ENCODE measurements around the gene KRTAP19-7.

The KRTAP19-7 gene

GRCh38 chr21:30561264-30561895, at the start of gene KRTAP19-7:
Gene KRTAP19-7 (minus strand): TSS chr21:30561314. CDS start chr21:30561289, 25 bp downstream.
- DNase-seq: no peak

GRCh38 chr21:30605968-30606367, 44.9 kb upstream of the KRTAP19-7 start:
- DNase-seq: no peak

- DNase-seq: no peak
Measured at GRCh38 chr21:30600787-30601186, 39.7 kb upstream of the KRTAP19-7 start, which contains the start of gene KRTAP22-1. Gene KRTAP22-1 (plus strand): TSS chr21:30601087.

GRCh38 chr21:30598802-30599201, 37.7 kb upstream of the KRTAP19-7 start, which contains the start of gene KRTAP6-2:
Gene KRTAP6-2 (minus strand): TSS chr21:30598902. CDS start chr21:30598874, 28 bp downstream.
- no peak for DNase-seq

- DNase-seq: no peak
Measured at GRCh38 chr21:30592140-30592539, 31.0 kb upstream of the KRTAP19-7 start, which contains the start of gene KRTAP6-3. Gene KRTAP6-3 (plus strand): TSS chr21:30592440. CDS start chr21:30592446, 6 bp downstream.

GRCh38 chr21:30590297-30590696, 29.2 kb upstream of the KRTAP19-7 start, which contains the start of gene KRTAP22-2:
Gene KRTAP22-2 (minus strand): TSS chr21:30590397.
- DNase-seq: no peak

GRCh38 chr21:30582870-30583269, 21.8 kb upstream of the KRTAP19-7 start:
- DNase-seq: no peak

GRCh38 chr21:30580132-30580531, 19.0 kb upstream of the KRTAP19-7 start:
- no peak for DNase-seq

GRCh38 chr21:30579346-30579745, 18.2 kb upstream of the KRTAP19-7 start:
- no peak for DNase-seq

GRCh38 chr21:30577766-30578165, 16.7 kb upstream of the KRTAP19-7 start:
- no peak for DNase-seq

- no peak for DNase-seq
Measured at GRCh38 chr21:30567617-30568016, 6.5 kb upstream of the KRTAP19-7 start.

- DNase-seq: no peak
Measured at GRCh38 chr21:30563630-30564029, 2.5 kb upstream of the KRTAP19-7 start.

GRCh38 chr21:30563072-30563471, 2.0 kb upstream of the KRTAP19-7 start:
- DNase-seq: no peak

GRCh38 chr21:30561957-30562356, 843 bp upstream of the KRTAP19-7 start:
- DNase-seq: no peak

GRCh38 chr21:30555095-30555494, 6.0 kb downstream of the KRTAP19-7 start:
- no peak for DNase-seq

- DNase-seq: no peak
Measured at GRCh38 chr21:30552782-30553181, 8.3 kb downstream of the KRTAP19-7 start.

GRCh38 chr21:30541764-30542163, 19.4 kb downstream of the KRTAP19-7 start, which contains the start of gene KRTAP19-6:
Gene KRTAP19-6 (minus strand): TSS chr21:30541864. CDS start chr21:30541833, 31 bp downstream.
- DNase-seq: no peak

- no peak for DNase-seq
Measured at GRCh38 chr21:30518876-30519275, 42.2 kb downstream of the KRTAP19-7 start.

GRCh38 chr21:30515681-30516080, 45.4 kb downstream of the KRTAP19-7 start:
- no peak for DNase-seq
